Measurements from ENCODE around the gene ETV6. TPM values are rescaled to one million over a fixed set of nuclear protein-coding genes. Genes with fewer than 3 reads are reported as not detected.

Gene ETV6
- total and polyA plus RNA-seq, 2 of the 8 experiments (the other 6 are each of a cell fraction or from before 2014, with no cell fraction given): 5.5 to 23.9 TPM

DNA sequence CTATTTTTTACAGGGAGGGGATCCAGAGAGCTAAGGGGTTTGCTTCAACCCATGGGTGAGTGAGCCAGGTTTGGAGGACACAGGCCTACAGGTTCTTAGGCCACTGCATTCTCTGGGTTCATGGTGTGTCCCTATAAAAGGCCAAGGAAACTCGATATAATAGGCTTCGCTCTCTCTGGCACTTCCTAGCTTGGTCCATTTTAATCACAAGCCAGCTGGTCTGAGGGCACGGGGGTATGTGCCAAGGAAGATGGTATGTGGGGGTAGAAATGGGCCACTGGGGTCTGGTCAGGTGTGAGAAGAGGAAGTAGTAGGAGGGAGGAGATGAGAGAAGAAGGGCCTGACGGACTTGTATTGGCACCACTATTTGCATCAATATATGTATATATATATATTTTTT, 4.9 kb downstream of the ETV6 start:
- Histone ChIP-seq H3K56ac (replicated peaks; ENCODE audit: insufficient read length, low read depth, low read length) (no peak overlapping the region), H4K91ac (replicated peaks; ENCODE audit: insufficient read length, low read length) (no peak overlapping the region), H2BK12ac (ENCODE audit: low read depth, low read length) (no peak overlapping the region), H2AK5ac (ENCODE audit: low read depth, low read length) (no peak overlapping the region), H3K27ac (ENCODE audit: low read depth, low read length) (no peak overlapping the region), H3K36me3 (ENCODE audit: control insufficient read depth in 2 of 4, insufficient read depth in 4 of 4, low read length in 3 of 4) (no peaks in the 10 kb centered on the region), H4K8ac (ENCODE audit: extremely low read depth, insufficient read depth, low read length) (no peak overlapping the region), H2AFZ (ENCODE audit: low read length) (no peak overlapping the region), H3K4me1 (replicated peaks in 1 of 4; ENCODE audit: control insufficient read depth in 3 of 4, insufficient read depth in 4 of 4, low read length in 3 of 4) (peaks cover 5 to 31% (median 12%) of the 10 kb centered on the region in 4 experiments), H3K18ac (ENCODE audit: extremely low read depth, low read length) (no peak overlapping the region), H3K4me3 (ENCODE audit: extremely low read depth in 1 of 4, insufficient read depth in 2 of 4, low read depth in 3 of 4, low read length in 4 of 4) (no peak overlapping the region), H3K14ac (ENCODE audit: insufficient read length) (no peak overlapping the region), H4K5ac (ENCODE audit: insufficient read length, low read depth, low read length) (no peak overlapping the region), H3K4ac (replicated peaks; ENCODE audit: insufficient read length, low read depth, low read length) (no peak overlapping the region), H3K27me3 (replicated peaks in 1 of 4; ENCODE audit: control insufficient read depth in 3 of 4, extremely low read depth in 1 of 4, insufficient read depth in 3 of 4, low read length in 3 of 4) (no peaks in the 10 kb centered on the region), H2BK15ac (ENCODE audit: low read length) (no peak overlapping the region), H3K79me2 (ENCODE audit: control insufficient read depth in 1 of 2, insufficient read depth in 2 of 2, low read length in 2 of 2) (peaks cover 14 to 89% of the 10 kb centered on the region in 2 experiments), H3K23ac (ENCODE audit: insufficient read length) (no peak overlapping the region), H2BK5ac (ENCODE audit: low read depth, low read length) (no peak overlapping the region), H3K23me2 (ENCODE audit: low read depth, low read length) (peaks cover 6% of the 10 kb centered on the region), H3K9ac (replicated peaks in 1 of 4; ENCODE audit: extremely low read depth in 1 of 4, low read depth in 3 of 4, low read length in 3 of 4) (no peak overlapping the region), H3K4me2 (ENCODE audit: insufficient read depth in 1 of 2, low read depth in 2 of 2, low read length in 2 of 2) (no peak overlapping the region), H2BK120ac (replicated peaks; ENCODE audit: low read depth, low read length) (no peak overlapping the region), H3K79me1 (ENCODE audit: low read depth, low read length) (peaks cover 8% of the 10 kb centered on the region), H3K9me3 (ENCODE audit: insufficient read depth in 2 of 2, low read depth in 1 of 2, low read length in 1 of 2) (no peaks in the 10 kb centered on the region), H2BK20ac (ENCODE audit: low read length) (no peak overlapping the region), H4K20me1 (replicated peaks in 1 of 2; ENCODE audit: control insufficient read depth in 1 of 2, insufficient read depth in 2 of 2, low read length in 2 of 2) (no peaks in the 10 kb centered on the region)
- no peak for FAIRE-seq
- CTCF ChIA-PET (ENCODE audit: partially characterized antibody): interaction anchor here (0.8 to 0.9 kb wide), 3 partner anchors 9 to 379 kb away, joined by 3 to 4 read pairs (median 3); no protein-coding TSS in a partner anchor
- no peak for DNase-seq (ENCODE audit: low read depth in 1 of 2, low spot score in 2 of 2)
- 90% methylated on average over 4 of the region's 4 CpGs; no CpG with 5 or more reads in 1 of the 2 experiments for WGBS, 2 experiments (ENCODE audit: extremely low coverage in 1 of 2, insufficient coverage in 1 of 2, insufficient read length in 1 of 2, insufficient replicate concordance in 2 of 2, low coverage in 1 of 2, low lambda C conversion rate in 2 of 2, missing lambda C conversion rate in 1 of 2)
- POLR2A ChIA-PET (ENCODE audit: partially characterized antibody): interaction anchor here (0.9 kb wide), 1 partner anchor 12 kb away, joined by 3 read pairs; no protein-coding TSS in a partner anchor
- TF ChIP-seq KDM1A (IDR thresholded peaks at IDR 0.05; ENCODE audit: borderline replicate concordance, low read length) (no peak), SRF (IDR thresholded peaks at IDR 0.05; ENCODE audit: low read depth, low read length) (no peak), PHF8 (conservative IDR thresholded peaks at IDR 0.05; ENCODE audit: low read depth, low read length) (no peak)

Data from H1 (cell line).